Measurements from ENCODE around the gene RNF224. TPM values are rescaled to one million over a fixed set of nuclear protein-coding genes. Genes with fewer than 3 reads are reported as not detected.

Gene RNF224
- total and polyA plus RNA-seq, 10 of the 15 experiments (the other 5 are each of a cell fraction or from before 2014, with no cell fraction given): not detected

DNA sequence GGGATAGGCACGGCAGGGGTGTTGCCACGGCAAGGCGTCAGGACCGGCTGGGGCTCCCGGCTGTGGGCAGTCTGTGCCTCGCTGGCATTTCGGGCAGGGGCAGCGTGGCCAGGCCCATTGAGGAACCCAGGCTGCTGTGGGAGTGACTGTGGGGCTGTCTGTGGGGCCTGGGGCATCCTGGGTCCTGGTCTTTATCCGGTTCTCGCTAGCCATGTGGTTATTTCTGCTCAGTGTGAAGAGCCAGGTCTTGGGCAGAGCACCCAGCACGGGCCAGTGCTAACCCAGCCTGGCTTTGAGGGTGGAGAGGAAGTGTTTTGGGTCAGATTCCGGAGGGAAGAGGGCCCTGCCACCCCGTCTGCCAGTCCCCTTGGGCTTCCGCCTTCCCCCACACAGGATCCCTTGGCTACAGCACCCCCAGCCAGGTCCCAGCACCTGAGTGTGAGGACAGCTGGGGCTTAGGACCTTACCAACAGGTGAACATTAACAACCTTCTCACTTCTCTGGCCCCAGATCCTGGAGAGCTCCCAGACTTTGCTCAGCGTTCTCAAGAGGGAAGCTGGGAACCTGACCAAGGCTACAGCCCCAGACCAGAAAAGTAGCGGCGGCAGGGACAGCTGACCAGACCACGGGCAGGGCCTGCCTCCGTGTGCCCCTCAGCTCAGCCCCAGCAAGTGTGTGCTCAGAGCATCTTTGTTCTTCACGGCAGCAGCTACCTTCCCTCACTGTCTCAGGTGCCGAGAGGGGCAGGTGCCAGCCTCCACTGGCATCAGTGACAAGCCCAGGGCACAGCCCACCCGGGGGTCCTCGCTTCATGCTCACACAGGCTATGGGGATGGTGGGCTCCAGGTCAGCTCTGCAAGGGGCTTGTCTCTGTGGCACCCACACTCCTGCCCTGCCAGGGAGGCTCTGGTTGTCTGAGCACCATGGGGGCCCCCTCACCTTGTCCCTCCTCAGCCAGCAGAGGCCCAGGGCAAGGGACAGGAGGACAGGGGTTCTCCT lies 37.7 kb upstream of the RNF224 start:
- ChIA-PET POLR2A (interaction anchor here (0.7 to 4.6 kb wide), 14 partner anchors 9 to 198 kb away, joined by 3 to 22 read pairs (median 8); partner anchors contain the start of genes CYSRT1, RNF208, RNF224 and TMEM210), RAD21 (ENCODE audit: unreplicated experiment) (interaction anchor here (0.6 to 3.6 kb wide), 15 partner anchors 7 to 163 kb away, joined by 3 to 23 read pairs (median 5); partner anchors contain the start of genes DPP7, RNF208, RNF224 and TPRN), SMC1A (ENCODE audit: uncharacterized antibody, unreplicated experiment) (interaction anchor here (0.7 to 2.5 kb wide), 11 partner anchors 9 to 94 kb away, joined by 3 to 13 read pairs (median 4); partner anchors contain the start of gene TPRN), CTCF (interaction anchor here (0.6 to 2.7 kb wide), 19 partner anchors 11 to 143 kb away, joined by 3 to 21 read pairs (median 6); partner anchors contain the start of genes CYSRT1, MAN1B1, RNF208 and RNF224)
- TF ChIP-seq NRF1 (conservative IDR thresholded peaks at IDR 0.05; ENCODE audit: low read depth, low read length) (no peak), MAX (IDR thresholded peaks at IDR 0.05; ENCODE audit: low read depth, low read length) (no peak), LARP7 (IDR thresholded peaks at IDR 0.05) (peak; percentile 53; the same call in 1 of the 2 replicates)
- DNase-seq (ENCODE audit: low read depth, low spot score): no peak
- FAIRE-seq: no peak
- Histone ChIP-seq H3K4me3 (peak overlapping the region; percentile 99), H3K36me3 (ENCODE audit: control insufficient read depth in 2 of 2, insufficient read depth in 2 of 2, low read length in 1 of 2) (peaks cover 0 to 11% of the 10 kb centered on the region in 2 experiments; a peak in 3 of 4 replicates), H3K79me2 (ENCODE audit: control insufficient read depth, insufficient read depth, low read length) (peaks cover 35% of the 10 kb centered on the region), H3K27me3 (replicated peaks in 1 of 2; ENCODE audit: control insufficient read depth in 2 of 2, insufficient read depth in 2 of 2, low read length in 1 of 2) (no peaks in the 10 kb centered on the region), H4K20me1 (ENCODE audit: control insufficient read depth, insufficient read depth) (peaks cover 7% of the 10 kb centered on the region; the same call in 1 of the 2 replicates), H2AFZ (ENCODE audit: control insufficient read depth, low read depth, low read length) (no peak overlapping the region), H3K9ac (ENCODE audit: control insufficient read depth, insufficient read depth, low read length) (peak overlapping the region; percentile 80), H3K4me1 (ENCODE audit: control insufficient read depth, insufficient read depth, low read length) (peaks cover 22% of the 10 kb centered on the region), H3K9me3 (replicated peaks; ENCODE audit: control insufficient read depth, insufficient read depth, low read length) (no peaks in the 10 kb centered on the region), H3K4me2 (ENCODE audit: control insufficient read depth, insufficient read depth) (peak overlapping the region; percentile 93), H3K27ac (ENCODE audit: control insufficient read depth, insufficient read depth) (peak overlapping the region; percentile 77)
- ATAC-seq: no peak
- WGBS (ENCODE audit: insufficient coverage, insufficient replicate concordance, low lambda C conversion rate, missing lambda C conversion rate): 28% methylated on average over 22 of the region's 23 CpGs
- BruUV-seq (replicated peaks): no TSS peak
- intact Hi-C loops (cut with micrococcal nuclease; ENCODE audit: unreplicated experiment): loop anchor here (5.0 kb wide), 2 partner anchors 33 to 62 kb away; partner anchors contain the start of gene RNF208
- in situ Hi-C loops (cut with MboI): no loop called here

All from GM12878 (cell line).